HG03095 (cell line): ENCODE results near the gene PKMYT1.

ENCODE experiments used
- ATAC-seq: cut with Tn5 transposase; IDR thresholded peaks from one replicate; pipeline ENCODE4 v1.9.1; 2021; ENCODE audit warnings: moderate library complexity; ENCODE audit not compliant: unreplicated experiment

The PKMYT1 gene

GRCh38 chr16:3000540-3000939, 20.3 kb upstream of the PKMYT1 start:
- no peak for ATAC-seq

- no peak for ATAC-seq
Observed at GRCh38 chr16:2999929-3000328, 19.7 kb upstream of the PKMYT1 start.

GRCh38 chr16:2996298-2996697, 16.1 kb upstream of the PKMYT1 start:
- no peak for ATAC-seq

GRCh38 chr16:2992383-2993081, 12.3 kb upstream of the PKMYT1 start:
- ATAC-seq, result no peak

GRCh38 chr16:2991566-2992261, 11.5 kb upstream of the PKMYT1 start:
- ATAC-seq, result no peak

GRCh38 chr16:2990891-2991290, 10.6 kb upstream of the PKMYT1 start:
- ATAC-seq, result no peak

GRCh38 chr16:2988590-2989099, 8.4 kb upstream of the PKMYT1 start:
- no peak for ATAC-seq

GRCh38 chr16:2987833-2988232, 7.6 kb upstream of the PKMYT1 start:
- no peak for ATAC-seq

- ATAC-seq, result no peak
Observed at GRCh38 chr16:2987286-2987685, 7.0 kb upstream of the PKMYT1 start.

- no peak for ATAC-seq
Observed at GRCh38 chr16:2986623-2987188, 6.5 kb upstream of the PKMYT1 start.

- no peak for ATAC-seq
Observed at GRCh38 chr16:2985893-2986355, 5.7 kb upstream of the PKMYT1 start.

- ATAC-seq, result no peak
Observed at GRCh38 chr16:2985462-2985861, 5.2 kb upstream of the PKMYT1 start.

- no peak for ATAC-seq
Observed at GRCh38 chr16:2983706-2984136, 3.5 kb upstream of the PKMYT1 start.

- ATAC-seq, result no peak
Observed at GRCh38 chr16:2982402-2982801, 2.2 kb upstream of the PKMYT1 start.

- ATAC-seq, result no peak
Observed at GRCh38 chr16:2981899-2982250, 1.6 kb upstream of the PKMYT1 start.

- ATAC-seq, result no peak
Observed at GRCh38 chr16:2981177-2981898, 1.1 kb upstream of the PKMYT1 start.

GRCh38 chr16:2979669-2980226, 498 bp downstream of the PKMYT1 start:
- no peak for ATAC-seq

GRCh38 chr16:2977440-2977839, 2.8 kb downstream of the PKMYT1 start:
- no peak for ATAC-seq

- no peak for ATAC-seq
Observed at GRCh38 chr16:2976673-2977072, 3.6 kb downstream of the PKMYT1 start.

- ATAC-seq, result no peak
Observed at GRCh38 chr16:2976201-2976600, 4.0 kb downstream of the PKMYT1 start.

- ATAC-seq, result no peak
Observed at GRCh38 chr16:2975161-2975795, 5.0 kb downstream of the PKMYT1 start.
